ENCODE data around the gene ENPEP.

ENPEP gene

GRCh38 chr4:110520886-110521285 lies 44.9 kb downstream of the ENPEP start:
- no peak for DNase-seq (ENCODE audit: low read depth)
- no peak for TF ChIP-seq CTCF (conservative IDR thresholded peaks at IDR 0.05; ENCODE audit: low read length)
- H3K4me3 ChIP-seq (ENCODE audit: low read length) = no peak overlapping the region

DNA sequence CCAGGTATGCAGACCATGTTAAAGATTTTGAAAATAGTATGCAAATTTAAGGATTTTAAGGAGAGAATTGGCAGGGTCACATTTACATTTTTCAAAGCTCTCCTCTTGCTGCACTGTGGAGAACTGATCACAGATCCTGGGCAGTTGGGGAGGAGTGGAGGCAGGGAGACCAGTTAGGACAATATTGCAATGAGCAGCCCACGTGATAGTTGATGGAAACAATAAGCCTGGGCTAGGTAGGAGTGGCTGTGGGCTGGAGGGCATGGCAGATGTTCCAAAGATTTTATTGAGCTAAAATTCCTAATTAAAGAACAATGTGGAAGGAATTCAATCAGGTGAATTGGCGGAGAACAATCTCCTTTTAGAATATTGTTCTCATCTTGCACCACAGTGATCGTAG lies 50.6 kb downstream of the ENPEP start:
- no peak for TF ChIP-seq CTCF (conservative IDR thresholded peaks at IDR 0.05; ENCODE audit: low read length)
- DNase-seq (ENCODE audit: low read depth) = no peak
- H3K4me3 ChIP-seq (ENCODE audit: low read length) = no peak overlapping the region

DNA sequence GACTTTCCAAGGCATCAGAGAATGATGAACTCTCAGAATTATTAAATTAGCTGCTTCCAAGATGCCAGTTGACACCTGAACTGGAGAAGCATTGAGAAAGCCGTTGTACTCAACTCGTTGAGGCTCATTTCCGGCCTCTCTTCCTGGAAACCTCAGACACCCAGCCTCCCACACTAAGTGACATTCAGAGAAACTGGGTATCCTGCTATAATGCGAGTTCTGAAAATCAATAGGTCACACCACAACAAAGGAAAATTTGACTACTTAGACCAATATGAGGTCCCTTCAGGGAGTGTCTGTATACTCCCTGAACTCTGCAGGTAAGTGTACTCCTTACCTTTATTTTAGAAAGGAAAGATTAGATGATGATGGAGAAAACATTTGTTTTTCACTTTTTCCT lies 51.2 kb downstream of the ENPEP start:
- TF ChIP-seq CTCF (conservative IDR thresholded peaks at IDR 0.05; ENCODE audit: low read length) = no peak
- DNase-seq (ENCODE audit: low read depth) = no peak

DNA sequence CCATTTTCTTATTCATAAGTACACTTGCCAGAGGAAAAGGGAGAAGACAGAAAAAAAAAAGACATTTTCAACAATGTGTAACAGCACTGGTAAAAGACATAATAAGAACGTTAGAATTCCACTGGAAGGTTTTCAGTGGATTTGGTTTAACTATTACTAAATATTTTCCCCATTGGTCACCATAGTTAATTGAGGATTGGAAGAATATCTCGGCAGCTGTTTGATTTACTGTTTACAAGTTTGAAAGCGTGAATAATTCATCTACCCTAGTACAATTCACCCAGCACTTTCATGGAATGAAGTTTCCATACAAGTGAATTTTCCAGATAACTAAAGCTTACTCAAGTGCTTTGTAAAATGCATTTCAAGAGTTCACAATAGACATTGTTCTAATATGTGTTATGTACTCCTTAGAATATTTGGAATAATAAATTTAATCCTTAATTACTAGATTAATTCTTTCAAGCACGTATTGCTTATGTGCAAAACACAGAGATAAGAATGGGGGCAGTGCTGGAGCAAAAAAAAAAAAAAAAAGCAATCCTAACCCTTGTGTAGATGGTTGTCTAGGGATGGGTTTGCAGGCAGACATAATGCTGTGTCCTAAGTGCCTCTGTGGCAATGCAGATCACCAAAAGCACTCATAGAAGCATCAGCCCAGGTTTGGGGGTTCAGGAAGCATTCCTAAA lies 57.1 kb downstream of the ENPEP start:
- no peak for TF ChIP-seq CTCF (conservative IDR thresholded peaks at IDR 0.05; ENCODE audit: low read length)
- peak; percentile 78 for DNase-seq (ENCODE audit: low read depth)
- no peak overlapping the region for H3K4me3 ChIP-seq (ENCODE audit: low read length)

More for the DNA sequence above, 51.2 kb downstream of the ENPEP start:
- no peak overlapping the region for H3K4me3 ChIP-seq (ENCODE audit: low read length)

- no peak for DNase-seq (ENCODE audit: low read depth)
- TF ChIP-seq CTCF (conservative IDR thresholded peaks at IDR 0.05; ENCODE audit: low read length) = no peak
- H3K4me3 ChIP-seq (ENCODE audit: low read length) = no peak overlapping the region
Measured at GRCh38 chr4:110533590-110533910, 57.6 kb downstream of the ENPEP start.

DNA sequence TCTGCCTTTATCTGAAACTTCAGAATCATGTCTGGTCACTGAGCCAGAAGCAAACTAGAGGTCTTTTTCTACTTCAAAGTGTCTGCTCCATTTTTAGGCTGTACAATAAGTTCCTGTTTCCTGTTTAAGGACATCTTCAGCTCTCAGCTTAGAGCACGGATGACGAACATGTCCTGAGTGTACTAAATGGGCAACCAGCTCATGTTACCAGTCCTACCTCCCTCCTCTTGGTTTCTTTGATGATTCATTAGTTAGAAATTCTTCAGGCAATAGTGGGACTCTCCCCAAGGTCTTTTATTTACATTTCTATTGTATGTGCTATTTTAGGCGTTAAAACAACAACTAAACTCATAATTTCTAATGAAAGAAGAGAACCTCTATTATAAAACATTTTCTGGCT lies 58.0 kb downstream of the ENPEP start:
- no peak for TF ChIP-seq CTCF (conservative IDR thresholded peaks at IDR 0.05; ENCODE audit: low read length)
- DNase-seq (ENCODE audit: low read depth) = peak; percentile 96
- no peak overlapping the region for H3K4me3 ChIP-seq (ENCODE audit: low read length)

DNA sequence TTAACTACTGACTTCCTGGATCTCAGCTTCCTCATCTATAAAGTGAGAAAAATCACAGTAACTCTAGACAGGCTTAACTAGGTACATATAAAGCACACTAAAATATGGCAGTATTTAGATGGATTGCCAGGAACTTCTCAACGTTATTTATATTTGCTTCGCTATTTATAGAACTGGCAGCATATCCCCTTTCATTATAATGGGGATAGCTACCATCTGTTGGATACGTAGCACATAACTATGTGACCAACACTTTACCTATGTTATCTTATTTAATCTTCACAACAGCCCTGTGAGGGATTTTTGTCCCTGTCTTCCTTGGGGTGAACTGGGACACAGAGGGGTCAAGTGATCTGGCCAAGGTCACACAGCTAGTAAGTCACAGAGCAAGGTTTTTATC lies 64.6 kb downstream of the ENPEP start:
- no peak overlapping the region for H3K4me3 ChIP-seq (ENCODE audit: low read length)
- TF ChIP-seq CTCF (conservative IDR thresholded peaks at IDR 0.05; ENCODE audit: low read length) = no peak
- peak; percentile 5 for DNase-seq (ENCODE audit: low read depth)

Measured in AG10803 (cell line).